Ovary (tissue), 9 donors: ENCODE results near the gene CFAP20DC. TPM values are rescaled to one million over a fixed set of nuclear protein-coding genes. Genes with fewer than 3 reads are reported as not detected.
"Not testable (repeated sequence)": the region's sequence is repeated elsewhere in the genome, so short reads cannot be mapped to it uniquely, and the experiment has no call there.

Experiments
- DNase-seq, 5 donors: peaks; one replicate each; pipeline ENCODE4 v3.0.0-alpha.2; 2019 to 2020
- H3K27ac ChIP-seq, 2 donors: fragments of 200-600 bp; one replicate each; pipeline versions ENCODE4 v1.5.1 to v1.8.0; 2019 to 2022
- H3K27me3 ChIP-seq: fragments of 200-600 bp; one replicate; pipeline ENCODE4 v1.8.0; 2022
- H3K36me3 ChIP-seq: fragments of 200-600 bp; sonication (generic); one replicate; pipeline ENCODE4 v1.5.1; 2019
- H3K4me1 ChIP-seq: one replicate; pipeline ENCODE4 v1.8.1; 2013; ENCODE audit warnings: mild to moderate bottlenecking, moderate library complexity; ENCODE audit not compliant: insufficient read depth
- H3K4me3 ChIP-seq: fragments of 200-600 bp; sonication (generic); one replicate; pipeline ENCODE4 v1.5.1; 2017
- H3K9me3 ChIP-seq, 2 donors: fragments of 200-600 bp in 1 of 2; sonication (generic) in 1 of 2; one replicate each; pipeline versions ENCODE4 v1.5.1 to v1.8.1; 2013 to 2019; ENCODE audit warnings: mild to moderate bottlenecking in 1 of 2, moderate library complexity in 1 of 2
- EP300 ChIP-seq: sonication (generic); formaldehyde crosslinking; IDR thresholded peaks from one replicate; pipeline ENCODE4 v1.6.1; 2017; ENCODE audit warnings: antibody characterized with exemption
- POLR2A ChIP-seq: fragments of 450-650 bp; IDR thresholded peaks from one replicate; pipeline ENCODE4 v1.6.1; 2017; ENCODE audit warnings: antibody characterized with exemption, mild to moderate bottlenecking, moderate library complexity
- WGBS, 3 donors: extraction: QIAGEN DNeasy Blood & Tissue Kit in 1 of 3; methylation state at CpG; one replicate each; pipeline versions ENCODE4 v1.1.5 to v1.1.7; 2013 to 2017; 5-methylcytosine and 5-hydroxymethylcytosine counted together
- intact Hi-C, 4 donors: fragments of 100-400 bp; cut with DNase I; formaldehyde crosslinking; loops; one replicate each; pipeline versions ENCODE4 v1.11.0 to v1.15.1; 2022 to 2023
- polyA plus RNA-seq, 2 donors: library from polyadenylated mRNA; stranded (reverse); fragments of 200-250 nt in 1 of 2; fragments of 350-450 nt in 1 of 2; fragmentation: Illumina TruSeq in 1 of 2; extraction: RNeasy Lipid Tissue Mini Kit (QIAGEN cat#74804) in 1 of 2; gene quantifications; one replicate each; pipeline ENCODE4 v1.2.3, GENCODE V29; 2013 to 2014
- total RNA-seq, 7 donors: library from RNA; depleted of rRNA in 2 of 7; stranded (reverse); fragments of >200 nt in 2 of 7; fragmentation: NEBNext Ultra II Directional in 3 of 7; extraction: Animal tissue kit (Norgen Biotek cat#: 25700) in 3 of 7; gene quantifications; one replicate each; pipeline versions ENCODE4 v1.1.0 to v1.2.4, GENCODE V29; 2016 to 2023
- TF ChIP-seq, protein P1 (sequence below), 3 donors: fragments of 450-650 bp in 2 of 3; fragments of 200-600 bp in 1 of 3; IDR thresholded peaks; one replicate each; pipeline versions ENCODE4 v1.5.1 to v1.8.0; 2016 to 2022; ENCODE audit warnings: antibody characterized with exemption in 3 of 3, mild to moderate bottlenecking in 1 of 3
- donor health status: DM: no; HTN: no; CAD: no; lungs with moderate emphysema.
- donor health status: DM: no; HTN: no; CAD: no.
- donor health status: Bipolar disorder and iron deficiency.
- donor health status: DM: yes; HTN: yes; CAD: no.
- donor health status: DM: no; HTN: no; CAD: no.
- donor health status: DM: yes; HTN: yes; CAD: no.

The CFAP20DC gene
- total and polyA plus RNA-seq, 9 donors = 0.10 to 2.4 (median 0.47) TPM

DNA sequence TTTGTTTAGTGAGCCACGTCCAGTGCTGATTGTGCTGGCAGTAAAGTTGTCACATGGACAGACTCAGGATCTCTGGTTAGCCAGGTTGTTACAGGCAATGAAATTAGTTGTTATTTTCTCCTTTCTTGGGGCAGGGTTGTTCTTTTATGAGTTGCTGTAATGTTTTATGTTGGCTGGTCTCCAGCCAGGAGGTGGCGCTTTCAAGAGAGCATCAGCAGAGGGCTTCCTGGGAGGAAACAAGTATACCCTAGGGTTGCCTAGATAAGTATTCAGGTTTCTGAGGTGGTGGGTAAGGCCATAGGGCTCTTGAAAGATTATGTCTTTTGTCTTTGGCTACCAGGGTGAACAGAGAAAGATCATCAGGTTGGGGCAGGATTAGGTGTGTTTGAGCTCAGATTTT is 14.5 kb upstream of the CFAP20DC start:
- Histone ChIP-seq H3K9me3 (no peaks in the 10 kb centered on the region), H3K4me3 (no peak overlapping the region), H3K36me3 (no peaks in the 10 kb centered on the region), H3K27me3 (no peaks in the 10 kb centered on the region), H3K27ac (no peak overlapping the region), H3K4me1 (no peaks in the 10 kb centered on the region)
- no peak for DNase-seq
- intact Hi-C loops = no loop called here
- 82 to 90% (median 89%) methylated on average over 2 of the region's 2 CpGs for WGBS, 3 donors
- TF ChIP-seq, protein P1, sequence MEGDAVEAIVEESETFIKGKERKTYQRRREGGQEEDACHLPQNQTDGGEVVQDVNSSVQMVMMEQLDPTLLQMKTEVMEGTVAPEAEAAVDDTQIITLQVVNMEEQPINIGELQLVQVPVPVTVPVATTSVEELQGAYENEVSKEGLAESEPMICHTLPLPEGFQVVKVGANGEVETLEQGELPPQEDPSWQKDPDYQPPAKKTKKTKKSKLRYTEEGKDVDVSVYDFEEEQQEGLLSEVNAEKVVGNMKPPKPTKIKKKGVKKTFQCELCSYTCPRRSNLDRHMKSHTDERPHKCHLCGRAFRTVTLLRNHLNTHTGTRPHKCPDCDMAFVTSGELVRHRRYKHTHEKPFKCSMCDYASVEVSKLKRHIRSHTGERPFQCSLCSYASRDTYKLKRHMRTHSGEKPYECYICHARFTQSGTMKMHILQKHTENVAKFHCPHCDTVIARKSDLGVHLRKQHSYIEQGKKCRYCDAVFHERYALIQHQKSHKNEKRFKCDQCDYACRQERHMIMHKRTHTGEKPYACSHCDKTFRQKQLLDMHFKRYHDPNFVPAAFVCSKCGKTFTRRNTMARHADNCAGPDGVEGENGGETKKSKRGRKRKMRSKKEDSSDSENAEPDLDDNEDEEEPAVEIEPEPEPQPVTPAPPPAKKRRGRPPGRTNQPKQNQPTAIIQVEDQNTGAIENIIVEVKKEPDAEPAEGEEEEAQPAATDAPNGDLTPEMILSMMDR (IDR thresholded peaks at IDR 0.05) = no peak
- TF ChIP-seq POLR2A (no peak), EP300 (no peak)

DNA sequence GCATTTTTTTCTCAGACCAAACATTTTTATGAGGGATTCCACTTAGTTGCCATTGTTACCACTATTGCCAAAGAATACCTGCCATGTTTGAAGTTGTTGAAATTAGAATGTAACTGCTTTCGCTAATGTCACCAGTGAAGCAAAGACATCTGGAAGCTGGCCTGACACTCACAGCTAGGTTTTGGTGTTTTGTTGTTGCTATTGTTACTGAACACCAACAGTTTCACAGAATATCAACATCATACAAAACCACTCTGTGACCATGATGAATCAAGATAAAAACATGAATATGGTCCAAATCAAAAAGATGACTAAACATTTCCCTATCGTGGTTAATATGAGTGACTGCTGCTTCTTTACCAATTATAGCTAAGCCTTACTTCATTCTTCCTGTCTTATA is 6.9 kb upstream of the CFAP20DC start:
- no peak overlapping the region for H3K27ac ChIP-seq
- H3K4me3 ChIP-seq = no peak overlapping the region
- H3K36me3 ChIP-seq = no peaks in the 10 kb centered on the region
- no peaks in the 10 kb centered on the region for H3K4me1 ChIP-seq
- intact Hi-C loops = no loop called here
- H3K9me3 ChIP-seq = no peaks in the 10 kb centered on the region
- WGBS, 3 donors = 82 to 89% (median 87%) methylated on average over 2 of the region's 2 CpGs
- TF ChIP-seq EP300 = no peak
- TF ChIP-seq, protein P1 (IDR thresholded peaks at IDR 0.05) = no peak
- no peak for TF ChIP-seq POLR2A
- DNase-seq = no peak
- H3K27me3 ChIP-seq = no peaks in the 10 kb centered on the region

DNA sequence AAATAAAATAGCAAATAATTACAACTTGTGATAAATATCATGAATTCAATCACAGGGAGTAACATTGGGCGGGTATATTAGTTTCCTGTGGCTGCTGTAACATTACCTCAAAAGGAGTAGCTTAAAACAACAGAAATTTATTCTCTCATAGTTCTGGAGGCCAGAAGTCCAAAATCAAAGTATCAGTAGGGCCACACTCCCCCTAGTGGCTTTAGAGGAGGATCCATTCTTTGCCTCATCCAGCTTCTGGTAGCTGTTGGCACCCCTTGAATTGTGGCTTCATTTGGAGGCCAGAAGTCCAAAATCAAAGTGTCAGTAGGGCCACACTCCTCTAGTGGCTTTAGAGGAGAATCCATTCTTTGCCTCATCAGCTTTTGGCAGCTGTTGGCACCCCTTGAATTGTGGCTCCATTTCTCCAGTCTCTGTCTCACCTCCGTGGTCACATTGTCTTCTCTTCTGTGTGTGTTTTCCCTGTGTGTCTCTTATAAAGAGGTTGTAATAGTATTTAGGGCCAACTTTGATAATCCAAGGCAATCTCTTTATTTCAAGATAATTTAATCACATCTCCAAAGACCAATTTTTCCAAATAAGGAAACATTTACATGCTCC is 3.1 kb upstream of the CFAP20DC start:
- H3K27ac ChIP-seq = no peak overlapping the region
- H3K36me3 ChIP-seq = no peaks in the 10 kb centered on the region
- H3K27me3 ChIP-seq = no peaks in the 10 kb centered on the region
- no peak for DNase-seq
- no peak overlapping the region for H3K4me3 ChIP-seq
- H3K4me1 ChIP-seq = no peaks in the 10 kb centered on the region
- WGBS, 3 donors = 78 to 80% (median 79%) methylated on average over 2 of the region's 2 CpGs
- intact Hi-C loops = no loop called here
- no peaks in the 10 kb centered on the region for H3K9me3 ChIP-seq
- TF ChIP-seq EP300 (no peak), POLR2A (no peak)
- TF ChIP-seq, protein P1 (IDR thresholded peaks at IDR 0.05) = no peak

DNA sequence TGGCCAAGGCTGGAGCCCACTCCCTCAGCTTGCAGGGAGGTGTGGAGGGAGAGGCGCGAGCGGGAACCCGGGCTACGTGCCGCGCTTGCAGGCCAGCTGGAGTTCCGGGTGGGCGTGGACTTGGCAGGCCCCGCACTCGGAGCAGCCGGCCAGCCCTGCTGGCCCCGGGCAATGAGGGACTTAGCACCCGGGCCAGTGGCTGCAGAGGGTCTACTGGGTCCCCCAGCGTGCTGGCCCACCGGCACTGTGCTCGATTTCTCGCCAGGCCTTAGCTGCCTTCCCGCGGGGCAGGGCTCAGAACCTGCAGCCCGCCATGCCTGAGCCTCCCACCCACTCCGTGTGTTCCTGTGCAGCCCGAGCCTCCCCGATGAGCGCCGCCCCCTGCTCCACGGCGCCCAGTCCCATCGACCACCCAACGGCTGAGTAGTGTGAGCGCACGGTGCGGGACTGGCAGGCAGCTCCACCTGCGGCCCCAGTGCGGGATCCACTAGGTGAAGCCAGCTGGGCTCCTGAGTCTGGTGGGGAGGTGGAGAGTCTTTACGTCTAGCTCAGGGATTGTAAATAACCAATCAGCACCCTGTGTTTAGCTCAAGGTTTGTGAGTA is 1.1 kb upstream of the CFAP20DC start:
- H3K4me1 ChIP-seq, H3K36me3 ChIP-seq, H3K27me3 ChIP-seq, H3K27ac ChIP-seq, intact Hi-C loops, H3K9me3 ChIP-seq, H3K4me3 ChIP-seq: not testable (repeated sequence)
- WGBS, 3 donors = 96 to 98% (median 98%) methylated on average over 35 to 36 of the region's 36 CpGs
- peak in 1 of 5 donors; percentile 13 for DNase-seq

DNA sequence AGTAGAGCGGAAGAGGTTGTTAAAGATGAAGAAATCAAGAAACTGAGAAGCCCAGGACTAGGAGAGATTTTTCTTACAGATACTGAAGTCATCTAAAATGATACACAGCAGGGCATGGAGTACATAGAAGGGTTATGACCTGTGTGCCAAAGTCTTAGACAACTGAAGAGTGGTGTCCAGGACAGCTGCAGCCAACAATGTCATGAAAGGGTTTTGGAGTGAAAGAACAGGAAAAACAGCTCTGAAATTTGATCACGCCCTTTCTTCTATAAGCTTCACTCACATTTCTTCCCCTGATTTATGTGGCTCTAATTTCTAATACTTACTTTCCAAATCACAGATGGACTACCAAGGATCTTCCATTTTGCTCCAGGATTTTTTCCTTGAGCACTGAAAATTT is 3.0 kb downstream of the CFAP20DC start:
- Histone ChIP-seq H3K4me1 (no peaks in the 10 kb centered on the region), H3K27me3 (no peaks in the 10 kb centered on the region), H3K36me3 (no peaks in the 10 kb centered on the region), H3K9me3 (no peaks in the 10 kb centered on the region), H3K4me3 (no peak overlapping the region), H3K27ac (no peak overlapping the region)
- WGBS, 3 donors = 96 to 99% (median 97%) methylated on average over 2 of the region's 2 CpGs
- DNase-seq = no peak
- intact Hi-C loops = no loop called here
- TF ChIP-seq EP300 (no peak), POLR2A (no peak)
- TF ChIP-seq, protein P1 (IDR thresholded peaks at IDR 0.05) = no peak
